ENCODE results near the gene FOLR1.
"Not testable (repeated sequence)": the region's sequence is repeated elsewhere in the genome, so short reads cannot be mapped to it uniquely, and the experiment has no call there.

FOLR1 gene

GRCh38 chr11:72191961-72192381 is at the start of gene FOLR1:
Gene FOLR1, plus strand, starts transcription at chr11:72192140. Its CDS starts 34 bp downstream, at chr11:72192174.
- DNase-seq (ENCODE audit: low spot score) = no peak

- not testable (repeated sequence) for DNase-seq (ENCODE audit: low spot score)
These were observed 49.4 kb upstream of the FOLR1 start for GRCh38 chr11:72142543-72142942.

- DNase-seq (ENCODE audit: low spot score) = no peak
These were observed 47.0 kb upstream of the FOLR1 start for GRCh38 chr11:72144807-72145565.

GRCh38 chr11:72146625-72147024 is 45.3 kb upstream of the FOLR1 start:
- no peak for DNase-seq (ENCODE audit: low spot score)

- DNase-seq (ENCODE audit: low spot score) = no peak
These were observed 41.1 kb upstream of the FOLR1 start for GRCh38 chr11:72150882-72151281.

GRCh38 chr11:72153874-72154273 is 38.1 kb upstream of the FOLR1 start:
- DNase-seq (ENCODE audit: low spot score) = not testable (repeated sequence)

GRCh38 chr11:72154816-72155215 is 37.1 kb upstream of the FOLR1 start:
- DNase-seq (ENCODE audit: low spot score) = no peak

- DNase-seq (ENCODE audit: low spot score) = no peak
These were observed 36.2 kb upstream of the FOLR1 start for GRCh38 chr11:72155751-72156150.

- DNase-seq (ENCODE audit: low spot score) = no peak
These were observed 34.8 kb upstream of the FOLR1 start for GRCh38 chr11:72157131-72157530.

DNA sequence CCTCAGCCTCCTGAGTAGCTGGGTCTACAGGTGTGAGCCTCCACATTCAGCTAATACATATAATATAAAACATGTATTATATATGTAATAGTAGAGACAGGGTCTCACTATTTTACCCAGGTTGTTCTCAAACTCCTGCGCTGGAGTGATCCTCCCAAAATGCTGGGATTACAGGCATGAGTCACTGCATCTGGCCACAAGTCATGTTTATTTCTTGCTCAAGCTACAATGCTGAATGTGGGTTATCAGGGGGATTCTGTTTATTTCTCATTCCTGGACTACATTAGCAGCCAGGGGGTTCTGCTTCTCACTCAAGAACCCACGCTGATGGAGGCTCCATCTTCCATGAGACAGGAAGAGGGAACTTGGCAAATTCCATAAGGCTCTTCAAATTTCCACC is 31.6 kb upstream of the FOLR1 start:
- no peak for DNase-seq (ENCODE audit: low spot score)

DNA sequence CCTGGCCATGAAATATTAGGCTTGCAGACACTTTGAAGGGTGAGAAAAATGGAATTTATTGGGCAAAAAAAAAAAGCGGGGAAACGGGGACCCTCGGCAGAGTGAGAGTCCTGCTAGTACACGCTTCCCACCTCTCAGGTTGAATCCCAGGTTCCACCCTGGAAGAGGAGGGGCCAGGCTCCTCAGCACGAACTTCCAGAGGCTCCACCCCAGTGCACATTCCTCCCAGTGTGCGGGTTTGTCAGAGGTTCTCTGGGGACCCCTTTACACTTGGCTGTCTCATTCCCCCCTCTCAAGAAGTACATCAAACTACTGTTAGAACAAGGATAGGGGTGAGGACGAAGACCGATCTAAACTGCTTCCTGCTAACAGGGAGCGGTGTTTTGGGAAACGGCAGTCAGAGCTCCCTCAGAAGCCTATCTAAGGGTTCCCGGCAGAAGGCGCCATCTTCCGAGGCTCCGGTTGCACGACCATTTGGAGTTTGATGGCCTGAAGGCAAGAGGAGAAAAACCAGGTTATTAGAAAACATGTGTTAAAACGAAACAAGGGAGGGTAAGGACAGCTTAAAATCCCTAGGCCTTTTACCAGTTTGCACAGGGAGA is 28.9 kb upstream of the FOLR1 start:
- DNase-seq (ENCODE audit: low spot score) = no peak

DNA sequence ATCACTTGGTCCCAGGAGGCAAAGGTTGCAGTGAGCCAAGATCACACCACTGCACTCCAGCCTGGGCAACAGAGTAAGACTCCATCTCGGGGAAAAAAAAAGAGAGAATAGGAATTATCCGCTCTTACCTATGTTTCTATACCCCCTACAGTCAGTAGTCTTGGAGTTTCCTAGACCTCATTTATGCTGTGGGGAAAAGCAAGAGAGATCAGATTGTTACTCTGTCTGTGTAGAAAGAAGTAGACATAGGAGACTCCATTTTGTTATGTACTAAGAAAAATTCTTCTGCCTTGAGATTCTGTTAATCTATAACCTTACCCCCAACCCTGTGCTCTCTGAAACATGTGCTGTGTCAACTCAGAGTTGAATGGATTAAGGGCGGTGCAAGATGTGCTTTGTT is 27.8 kb upstream of the FOLR1 start:
- not testable (repeated sequence) for DNase-seq (ENCODE audit: low spot score)

DNA sequence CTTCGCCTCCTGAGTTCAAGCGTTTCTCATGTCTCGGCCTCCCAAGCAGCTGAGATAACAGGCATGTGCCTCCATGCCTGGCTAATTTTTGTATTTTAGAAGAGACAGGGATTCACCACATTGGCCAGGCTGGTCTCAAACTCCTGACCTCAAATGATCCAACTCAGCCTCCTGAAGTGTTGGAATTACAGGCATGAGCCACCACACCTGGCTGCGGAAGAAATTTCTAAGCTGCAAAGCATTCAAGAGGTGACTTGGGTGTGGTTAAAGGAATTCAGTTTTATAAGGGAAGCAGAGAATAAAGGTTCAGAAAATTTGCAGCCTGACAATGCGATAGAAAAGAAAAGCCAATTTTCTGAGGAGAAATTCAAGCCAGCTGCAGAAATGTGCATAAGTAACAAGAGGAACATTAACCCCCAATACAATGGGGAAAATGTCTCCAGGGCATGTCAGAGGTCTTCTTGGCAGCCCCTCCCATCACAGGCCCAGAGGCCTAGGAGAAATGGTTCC is 22.8 kb upstream of the FOLR1 start:
- not testable (repeated sequence) for DNase-seq (ENCODE audit: low spot score)

DNA sequence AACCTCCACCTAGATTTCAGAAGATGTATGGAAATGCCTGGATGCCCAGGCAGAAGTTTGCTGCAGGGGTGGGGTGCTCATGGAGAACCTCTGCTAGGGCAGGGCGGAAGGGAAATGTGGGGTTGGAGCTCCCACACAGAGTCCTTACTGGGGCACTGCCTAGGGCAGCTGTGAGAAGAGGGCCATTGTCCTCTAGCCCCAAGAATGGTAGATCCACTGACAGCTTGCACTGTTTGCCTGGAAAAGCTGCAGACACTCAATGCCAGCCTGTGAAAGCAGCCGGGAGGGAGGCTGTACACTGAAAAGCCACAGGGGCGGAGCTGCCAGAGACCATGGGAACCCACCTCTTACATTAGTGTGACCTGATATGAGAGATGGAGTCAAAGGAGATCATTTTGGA is 22.2 kb upstream of the FOLR1 start:
- not testable (repeated sequence) for DNase-seq (ENCODE audit: low spot score)

GRCh38 chr11:72172043-72172442 is 19.9 kb upstream of the FOLR1 start:
- not testable (repeated sequence) for DNase-seq (ENCODE audit: low spot score)

- DNase-seq (ENCODE audit: low spot score) = no peak
These were observed 18.6 kb upstream of the FOLR1 start for GRCh38 chr11:72173291-72173690.

DNA sequence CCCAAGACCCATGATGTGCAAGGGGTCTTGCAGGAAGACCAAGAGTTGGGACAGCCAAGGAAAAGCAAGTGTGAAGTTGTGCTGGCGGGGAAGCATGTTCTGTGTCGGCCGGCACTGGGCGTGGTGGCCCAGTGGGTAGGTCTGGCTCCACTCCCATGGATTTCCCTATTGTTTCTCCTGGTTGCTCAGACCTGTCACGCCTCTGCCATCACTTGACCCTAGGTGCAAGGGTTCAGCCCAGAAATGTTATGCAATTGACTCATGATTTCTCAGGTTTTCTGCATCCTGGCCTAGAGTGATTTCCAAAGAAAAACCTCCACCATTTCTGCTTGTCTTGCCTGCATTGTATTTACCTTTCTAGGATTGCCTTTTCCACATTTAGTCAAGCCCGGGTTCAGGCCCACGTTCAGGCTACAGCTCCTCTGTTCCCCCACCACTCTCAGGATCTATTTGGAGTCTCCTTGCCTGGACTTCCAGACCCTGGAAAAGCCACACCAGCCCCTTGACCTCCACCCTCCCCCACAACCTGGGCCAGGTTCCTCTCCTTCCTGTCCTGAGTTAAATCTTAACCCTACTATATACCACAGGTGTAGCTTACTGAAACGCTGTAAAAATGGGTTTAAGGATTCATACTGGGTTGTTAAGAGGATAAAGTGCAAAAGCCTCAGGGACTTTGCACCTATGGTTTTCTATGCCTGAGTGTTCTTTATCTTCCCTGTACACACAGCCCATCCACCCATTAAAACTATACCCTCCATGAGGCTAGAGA is 17.5 kb upstream of the FOLR1 start:
- no peak for DNase-seq (ENCODE audit: low spot score)

DNA sequence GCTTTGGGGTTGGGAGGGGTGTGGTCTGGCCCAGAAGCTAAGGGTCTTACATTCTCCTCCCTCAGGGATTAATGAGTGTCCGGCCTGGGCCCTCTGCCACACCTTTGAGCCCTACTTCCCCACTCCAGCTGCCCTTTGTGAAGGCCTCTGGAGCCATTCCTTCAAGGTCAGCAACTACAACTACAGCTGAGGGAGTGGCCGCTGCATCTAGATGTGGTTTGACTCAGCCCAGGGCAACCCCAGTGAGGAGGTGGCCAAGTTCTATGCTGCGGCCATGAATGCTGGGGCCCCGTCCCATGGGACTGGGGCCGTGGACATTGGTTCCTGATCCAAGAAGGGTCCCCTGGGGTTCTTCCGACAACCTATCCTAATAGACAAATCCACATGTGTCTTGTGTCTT is 14.3 kb upstream of the FOLR1 start:
- no peak for DNase-seq (ENCODE audit: low spot score)

DNA sequence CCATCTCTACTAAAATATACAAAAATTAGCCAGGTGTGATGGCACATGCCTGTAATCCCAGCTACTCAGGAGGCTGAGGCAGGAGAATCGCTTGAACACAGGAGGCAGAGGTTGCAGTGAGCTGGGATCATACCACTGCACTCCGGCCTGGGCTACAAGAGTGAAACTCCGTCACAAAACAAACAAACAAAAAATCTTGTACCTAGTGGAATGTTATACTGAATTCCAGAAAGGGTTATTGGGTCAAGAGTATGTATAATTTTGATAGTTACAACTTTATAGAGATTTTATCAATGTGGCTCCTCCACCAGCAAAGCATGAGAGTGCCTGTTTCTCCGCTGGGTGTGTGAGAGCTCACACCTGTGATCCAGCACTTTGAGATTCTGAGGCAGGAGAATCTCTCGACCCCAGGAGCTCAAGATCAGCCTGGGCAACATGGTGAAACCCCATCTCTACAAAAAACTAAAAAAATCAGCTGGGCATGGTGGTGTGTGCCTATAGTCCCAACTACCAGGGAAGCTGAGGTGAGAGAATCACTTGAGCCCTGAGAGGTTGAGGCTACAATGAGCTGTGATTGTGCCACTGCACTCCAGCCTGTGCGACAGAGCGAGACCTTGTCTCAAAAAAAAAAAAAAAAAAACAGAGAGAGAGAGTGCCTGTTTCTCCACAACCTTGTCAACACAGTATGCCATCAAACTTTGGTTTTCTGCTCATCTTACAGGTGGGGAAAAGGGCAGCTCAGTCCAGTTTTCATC is 12.7 kb upstream of the FOLR1 start:
- DNase-seq (ENCODE audit: low spot score) = no peak

- no peak for DNase-seq (ENCODE audit: low spot score)
These were observed 12.0 kb upstream of the FOLR1 start for GRCh38 chr11:72179804-72180396.

GRCh38 chr11:72180892-72181552 is 10.9 kb upstream of the FOLR1 start:
- not testable (repeated sequence) for DNase-seq (ENCODE audit: low spot score)

All from germinal center (tissue), 1 donor.